ENCODE measurements around the gene PRKAR2A. TPM values are rescaled to one million over a fixed set of nuclear protein-coding genes. Genes with fewer than 3 reads are reported as not detected.

The PRKAR2A gene
- total and polyA plus RNA-seq, 10 of the 15 experiments (the other 5 are each of a cell fraction or from before 2014, with no cell fraction given): 9.8 to 46.2 (median 13.2) TPM

DNA sequence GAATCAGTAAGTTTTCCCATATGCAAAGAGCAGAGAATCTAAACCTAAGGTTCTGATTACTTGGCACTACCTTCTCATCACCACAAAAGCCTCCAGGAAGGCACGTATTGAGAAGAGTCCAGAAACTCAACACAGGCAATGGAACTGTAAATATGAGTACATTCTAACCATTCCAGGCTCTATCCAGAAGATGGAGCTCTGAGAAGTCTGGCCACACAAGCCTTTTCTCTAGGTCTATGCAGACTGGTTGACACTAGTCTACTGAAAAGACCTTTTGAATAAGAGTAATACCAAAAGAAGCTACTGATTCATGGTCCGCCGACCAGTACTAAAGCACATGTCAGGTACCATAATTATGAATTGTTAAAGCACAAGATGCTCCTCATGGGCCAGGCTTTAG lies 149.7 kb downstream of the PRKAR2A start (continued):
- TF ChIP-seq, protein P1, sequence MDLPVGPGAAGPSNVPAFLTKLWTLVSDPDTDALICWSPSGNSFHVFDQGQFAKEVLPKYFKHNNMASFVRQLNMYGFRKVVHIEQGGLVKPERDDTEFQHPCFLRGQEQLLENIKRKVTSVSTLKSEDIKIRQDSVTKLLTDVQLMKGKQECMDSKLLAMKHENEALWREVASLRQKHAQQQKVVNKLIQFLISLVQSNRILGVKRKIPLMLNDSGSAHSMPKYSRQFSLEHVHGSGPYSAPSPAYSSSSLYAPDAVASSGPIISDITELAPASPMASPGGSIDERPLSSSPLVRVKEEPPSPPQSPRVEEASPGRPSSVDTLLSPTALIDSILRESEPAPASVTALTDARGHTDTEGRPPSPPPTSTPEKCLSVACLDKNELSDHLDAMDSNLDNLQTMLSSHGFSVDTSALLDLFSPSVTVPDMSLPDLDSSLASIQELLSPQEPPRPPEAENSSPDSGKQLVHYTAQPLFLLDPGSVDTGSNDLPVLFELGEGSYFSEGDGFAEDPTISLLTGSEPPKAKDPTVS (IDR thresholded peaks at IDR 0.05; ENCODE audit: low read depth, low read length): no peak
- TF ChIP-seq, protein P2, sequence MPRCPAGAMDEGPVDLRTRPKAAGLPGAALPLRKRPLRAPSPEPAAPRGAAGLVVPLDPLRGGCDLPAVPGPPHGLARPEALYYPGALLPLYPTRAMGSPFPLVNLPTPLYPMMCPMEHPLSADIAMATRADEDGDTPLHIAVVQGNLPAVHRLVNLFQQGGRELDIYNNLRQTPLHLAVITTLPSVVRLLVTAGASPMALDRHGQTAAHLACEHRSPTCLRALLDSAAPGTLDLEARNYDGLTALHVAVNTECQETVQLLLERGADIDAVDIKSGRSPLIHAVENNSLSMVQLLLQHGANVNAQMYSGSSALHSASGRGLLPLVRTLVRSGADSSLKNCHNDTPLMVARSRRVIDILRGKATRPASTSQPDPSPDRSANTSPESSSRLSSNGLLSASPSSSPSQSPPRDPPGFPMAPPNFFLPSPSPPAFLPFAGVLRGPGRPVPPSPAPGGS (IDR thresholded peaks at IDR 0.05; ENCODE audit: borderline replicate concordance, insufficient read depth, low read depth, low read length, poor library complexity, severe bottlenecking): no peak
- TF ChIP-seq, protein P3, sequence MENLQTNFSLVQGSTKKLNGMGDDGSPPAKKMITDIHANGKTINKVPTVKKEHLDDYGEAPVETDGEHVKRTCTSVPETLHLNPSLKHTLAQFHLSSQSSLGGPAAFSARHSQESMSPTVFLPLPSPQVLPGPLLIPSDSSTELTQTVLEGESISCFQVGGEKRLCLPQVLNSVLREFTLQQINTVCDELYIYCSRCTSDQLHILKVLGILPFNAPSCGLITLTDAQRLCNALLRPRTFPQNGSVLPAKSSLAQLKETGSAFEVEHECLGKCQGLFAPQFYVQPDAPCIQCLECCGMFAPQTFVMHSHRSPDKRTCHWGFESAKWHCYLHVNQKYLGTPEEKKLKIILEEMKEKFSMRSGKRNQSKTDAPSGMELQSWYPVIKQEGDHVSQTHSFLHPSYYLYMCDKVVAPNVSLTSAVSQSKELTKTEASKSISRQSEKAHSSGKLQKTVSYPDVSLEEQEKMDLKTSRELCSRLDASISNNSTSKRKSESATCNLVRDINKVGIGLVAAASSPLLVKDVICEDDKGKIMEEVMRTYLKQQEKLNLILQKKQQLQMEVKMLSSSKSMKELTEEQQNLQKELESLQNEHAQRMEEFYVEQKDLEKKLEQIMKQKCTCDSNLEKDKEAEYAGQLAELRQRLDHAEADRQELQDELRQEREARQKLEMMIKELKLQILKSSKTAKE (IDR thresholded peaks at IDR 0.05; ENCODE audit: low read depth, poor library complexity, severe bottlenecking): no peak
- TF ChIP-seq MYC (IDR thresholded peaks at IDR 0.05; ENCODE audit: insufficient read depth, insufficient read length, insufficient replicate concordance, low read length, severe bottlenecking): no peak
- no peak for TF ChIP-seq CEBPB (IDR thresholded peaks at IDR 0.05; ENCODE audit: borderline replicate concordance in 1 of 2, low read depth in 2 of 2, low read length in 2 of 2)
- TF ChIP-seq, protein P4, sequence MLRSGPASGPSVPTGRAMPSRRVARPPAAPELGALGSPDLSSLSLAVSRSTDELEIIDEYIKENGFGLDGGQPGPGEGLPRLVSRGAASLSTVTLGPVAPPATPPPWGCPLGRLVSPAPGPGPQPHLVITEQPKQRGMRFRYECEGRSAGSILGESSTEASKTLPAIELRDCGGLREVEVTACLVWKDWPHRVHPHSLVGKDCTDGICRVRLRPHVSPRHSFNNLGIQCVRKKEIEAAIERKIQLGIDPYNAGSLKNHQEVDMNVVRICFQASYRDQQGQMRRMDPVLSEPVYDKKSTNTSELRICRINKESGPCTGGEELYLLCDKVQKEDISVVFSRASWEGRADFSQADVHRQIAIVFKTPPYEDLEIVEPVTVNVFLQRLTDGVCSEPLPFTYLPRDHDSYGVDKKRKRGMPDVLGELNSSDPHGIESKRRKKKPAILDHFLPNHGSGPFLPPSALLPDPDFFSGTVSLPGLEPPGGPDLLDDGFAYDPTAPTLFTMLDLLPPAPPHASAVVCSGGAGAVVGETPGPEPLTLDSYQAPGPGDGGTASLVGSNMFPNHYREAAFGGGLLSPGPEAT (IDR thresholded peaks at IDR 0.05; ENCODE audit: low read depth): no peak
- TF ChIP-seq ZNF384 (IDR thresholded peaks at IDR 0.05; ENCODE audit: borderline replicate concordance, low read depth, low read length): no peak
- no peak for TF ChIP-seq RBBP5 (conservative IDR thresholded peaks at IDR 0.05)
- no peak for TF ChIP-seq MYB (IDR thresholded peaks at IDR 0.05; ENCODE audit: borderline replicate concordance, low read depth, low read length)
- TF ChIP-seq NFIC (IDR thresholded peaks at IDR 0.05; ENCODE audit: low read depth, low read length): no peak
